KMS-11 (cell line): ENCODE results near the gene GGT6.

Experiments used
- H2AFZ ChIP-seq: fragments of 200-600 bp; sonication (generic); 2 replicates; pipeline ENCODE4 v1.6.1; 2016; ENCODE audit warnings: antibody characterized with exemption, mixed run types, low read depth
- H3K27ac ChIP-seq: fragments of 200-600 bp; sonication (generic); 2 replicates; pipeline ENCODE4 v1.6.1; 2016; ENCODE audit warnings: mild to moderate bottlenecking, mixed run types
- H3K27me3 ChIP-seq: fragments of 200-600 bp; sonication (generic); 2 replicates; pipeline ENCODE4 v1.6.1; 2017; ENCODE audit warnings: mild to moderate bottlenecking, low read depth, mixed run types, moderate library complexity; ENCODE audit not compliant: insufficient read depth
- H3K36me3 ChIP-seq: fragments of 200-600 bp; sonication (generic); 2 replicates; pipeline ENCODE4 v1.6.1; 2017; ENCODE audit warnings: mild to moderate bottlenecking, mixed run types; ENCODE audit not compliant: insufficient read depth
- H3K4me1 ChIP-seq: fragments of 200-600 bp; sonication (generic); 2 replicates; pipeline ENCODE4 v1.6.1; 2016; ENCODE audit warnings: mild to moderate bottlenecking, low read depth, mixed run types; ENCODE audit not compliant: poor library complexity, severe bottlenecking
- H3K4me2 ChIP-seq: fragments of 200-600 bp; sonication (generic); 2 replicates; pipeline ENCODE4 v1.7.0; 2016; ENCODE audit warnings: mild to moderate bottlenecking, mixed run types
- H3K4me3 ChIP-seq: fragments of 200-600 bp; sonication (generic); IDR thresholded peaks from 2 replicates; pipeline ENCODE4 v1.6.1; 2017; ENCODE audit warnings: low read depth, low read length, mixed read lengths; ENCODE audit not compliant: insufficient read depth
- H3K79me2 ChIP-seq: fragments of 200-600 bp; sonication (generic); 2 replicates; pipeline ENCODE4 v1.6.1; 2016; ENCODE audit warnings: low read depth, mixed run types; ENCODE audit not compliant: insufficient read depth
- H3K9ac ChIP-seq: fragments of 200-600 bp; sonication (generic); 2 replicates; pipeline ENCODE4 v1.6.1; 2016; ENCODE audit warnings: mild to moderate bottlenecking, mixed run types
- H4K20me1 ChIP-seq: fragments of 200-600 bp; sonication (generic); 2 replicates; pipeline ENCODE4 v1.6.1; 2016; ENCODE audit warnings: mild to moderate bottlenecking, mixed run types; ENCODE audit not compliant: insufficient read depth
- TF ChIP-seq, protein P1 (sequence below): fragments of 200-600 bp; sonication (generic); conservative IDR thresholded peaks from 2 replicates; pipeline ENCODE4 v1.6.1; 2017; ENCODE audit warnings: low read depth, mild to moderate bottlenecking, antibody characterized with exemption, low read length, moderate library complexity, mixed read lengths

GGT6 gene

DNA sequence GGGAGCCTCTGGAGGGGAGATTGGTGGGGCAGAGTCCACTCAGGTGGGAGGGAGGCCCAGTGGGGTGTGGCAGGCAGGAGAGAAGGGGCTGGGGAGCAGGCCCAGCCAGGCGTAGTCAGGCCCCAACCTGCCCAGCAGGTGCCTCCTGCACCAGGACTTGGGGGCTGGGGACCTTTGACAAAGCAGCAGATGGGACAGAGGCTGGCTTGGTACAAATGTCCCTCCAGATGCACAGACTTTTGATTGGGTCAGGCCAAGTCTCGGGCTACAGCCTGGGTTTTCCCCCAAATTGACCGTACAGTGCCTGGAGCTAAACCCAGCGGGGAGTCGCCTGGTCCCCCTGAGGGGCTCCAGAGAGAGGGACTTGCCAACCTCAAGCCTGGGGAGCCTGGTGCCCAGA is 411 bp downstream of the GGT6 start:
- TF ChIP-seq, protein P1, sequence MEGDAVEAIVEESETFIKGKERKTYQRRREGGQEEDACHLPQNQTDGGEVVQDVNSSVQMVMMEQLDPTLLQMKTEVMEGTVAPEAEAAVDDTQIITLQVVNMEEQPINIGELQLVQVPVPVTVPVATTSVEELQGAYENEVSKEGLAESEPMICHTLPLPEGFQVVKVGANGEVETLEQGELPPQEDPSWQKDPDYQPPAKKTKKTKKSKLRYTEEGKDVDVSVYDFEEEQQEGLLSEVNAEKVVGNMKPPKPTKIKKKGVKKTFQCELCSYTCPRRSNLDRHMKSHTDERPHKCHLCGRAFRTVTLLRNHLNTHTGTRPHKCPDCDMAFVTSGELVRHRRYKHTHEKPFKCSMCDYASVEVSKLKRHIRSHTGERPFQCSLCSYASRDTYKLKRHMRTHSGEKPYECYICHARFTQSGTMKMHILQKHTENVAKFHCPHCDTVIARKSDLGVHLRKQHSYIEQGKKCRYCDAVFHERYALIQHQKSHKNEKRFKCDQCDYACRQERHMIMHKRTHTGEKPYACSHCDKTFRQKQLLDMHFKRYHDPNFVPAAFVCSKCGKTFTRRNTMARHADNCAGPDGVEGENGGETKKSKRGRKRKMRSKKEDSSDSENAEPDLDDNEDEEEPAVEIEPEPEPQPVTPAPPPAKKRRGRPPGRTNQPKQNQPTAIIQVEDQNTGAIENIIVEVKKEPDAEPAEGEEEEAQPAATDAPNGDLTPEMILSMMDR: no peak
- Histone ChIP-seq H4K20me1 (no peaks in the 10 kb centered on the region), H3K9ac (no peak overlapping the region), H3K27me3 (no peaks in the 10 kb centered on the region), H3K79me2 (peaks cover 1% of the 10 kb centered on the region; the same call in 1 of the 2 replicates), H3K36me3 (no peaks in the 10 kb centered on the region), H3K4me3 (no peak overlapping the region), H2AFZ (no peak overlapping the region), H3K4me1 (peaks cover 12% of the 10 kb centered on the region), H3K27ac (no peak overlapping the region), H3K4me2 (no peak overlapping the region)

DNA sequence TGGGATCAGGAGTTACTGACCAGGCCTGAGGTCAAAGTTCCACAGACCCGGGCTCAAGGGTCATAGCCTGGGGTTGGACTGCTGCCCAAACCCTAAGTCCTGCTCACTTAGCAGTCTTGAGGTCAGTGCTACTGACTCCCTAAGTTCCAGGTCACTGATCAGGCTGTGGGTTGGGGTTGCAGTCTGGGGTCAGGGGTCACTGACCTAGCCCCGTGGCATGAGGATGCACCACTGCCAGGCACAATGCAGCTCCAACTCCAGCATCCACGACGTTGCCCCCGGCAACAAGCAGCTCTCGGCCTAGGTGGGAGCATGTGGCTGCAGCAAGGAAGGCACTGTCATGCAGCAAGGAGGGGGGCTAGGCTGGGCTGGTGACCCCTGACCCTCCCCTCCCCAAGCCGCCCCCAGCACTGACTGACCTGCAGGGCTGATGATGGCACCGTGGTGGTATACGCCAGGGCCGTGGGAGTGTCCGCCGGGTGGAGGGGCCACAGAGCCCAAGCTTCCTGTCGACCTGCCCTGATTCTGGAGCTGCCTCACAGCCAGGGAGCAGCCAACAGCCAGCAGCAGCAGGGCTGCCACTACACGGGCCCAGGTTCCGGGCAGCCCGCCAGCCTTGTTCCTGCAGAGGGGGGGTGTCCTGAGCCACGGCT is 1.1 kb downstream of the GGT6 start:
- TF ChIP-seq, protein P1: no peak
- Histone ChIP-seq H3K4me1 (peaks cover 12% of the 10 kb centered on the region), H2AFZ (no peak overlapping the region), H3K4me3 (no peak overlapping the region), H3K4me2 (no peak overlapping the region), H4K20me1 (no peaks in the 10 kb centered on the region), H3K9ac (no peak overlapping the region), H3K36me3 (no peaks in the 10 kb centered on the region), H3K79me2 (peaks cover 8% of the 10 kb centered on the region), H3K27ac (no peak overlapping the region), H3K27me3 (no peaks in the 10 kb centered on the region)

DNA sequence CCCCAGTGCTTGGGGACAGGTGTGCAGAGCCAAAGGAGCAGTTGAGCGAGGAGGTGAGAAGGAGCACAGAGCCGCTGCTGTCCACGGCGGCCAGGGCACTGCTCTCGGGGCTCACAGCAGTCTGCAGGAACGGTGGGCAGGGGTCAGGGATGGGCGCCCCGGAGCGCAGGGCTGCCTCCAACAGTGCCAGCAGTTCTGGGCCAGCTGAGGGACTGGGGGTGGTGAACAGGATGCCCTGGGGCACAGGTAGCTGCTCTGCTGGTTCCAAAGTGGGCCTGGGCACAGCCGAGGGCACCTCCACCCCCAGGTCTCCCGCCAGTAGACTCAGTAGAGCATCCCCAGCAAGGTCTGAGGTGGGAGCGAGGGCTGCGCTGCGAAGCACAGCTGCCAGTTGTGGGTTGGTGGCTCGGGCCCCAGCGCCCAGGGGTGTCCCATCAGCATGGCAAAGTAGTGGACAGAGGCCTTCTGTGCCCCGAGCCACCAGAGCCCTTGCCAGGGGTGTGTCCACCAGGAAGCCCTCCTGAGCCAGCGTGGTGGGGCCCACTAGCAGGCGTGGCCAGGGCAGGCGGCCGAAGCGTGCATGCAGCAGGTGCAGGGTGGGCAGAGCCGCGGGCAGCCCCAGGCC is 1.9 kb downstream of the GGT6 start:
- TF ChIP-seq, protein P1: no peak
- no peak overlapping the region for H3K4me3 ChIP-seq
- peaks cover 15% of the 10 kb centered on the region for H3K4me1 ChIP-seq
- no peaks in the 10 kb centered on the region for H3K27me3 ChIP-seq
- no peaks in the 10 kb centered on the region for H3K36me3 ChIP-seq
- no peak overlapping the region for H3K4me2 ChIP-seq
- H3K79me2 ChIP-seq: peaks cover 16% of the 10 kb centered on the region
- H4K20me1 ChIP-seq: no peaks in the 10 kb centered on the region
- H3K27ac ChIP-seq: no peak overlapping the region
- no peak overlapping the region for H2AFZ ChIP-seq
- no peak overlapping the region for H3K9ac ChIP-seq

DNA sequence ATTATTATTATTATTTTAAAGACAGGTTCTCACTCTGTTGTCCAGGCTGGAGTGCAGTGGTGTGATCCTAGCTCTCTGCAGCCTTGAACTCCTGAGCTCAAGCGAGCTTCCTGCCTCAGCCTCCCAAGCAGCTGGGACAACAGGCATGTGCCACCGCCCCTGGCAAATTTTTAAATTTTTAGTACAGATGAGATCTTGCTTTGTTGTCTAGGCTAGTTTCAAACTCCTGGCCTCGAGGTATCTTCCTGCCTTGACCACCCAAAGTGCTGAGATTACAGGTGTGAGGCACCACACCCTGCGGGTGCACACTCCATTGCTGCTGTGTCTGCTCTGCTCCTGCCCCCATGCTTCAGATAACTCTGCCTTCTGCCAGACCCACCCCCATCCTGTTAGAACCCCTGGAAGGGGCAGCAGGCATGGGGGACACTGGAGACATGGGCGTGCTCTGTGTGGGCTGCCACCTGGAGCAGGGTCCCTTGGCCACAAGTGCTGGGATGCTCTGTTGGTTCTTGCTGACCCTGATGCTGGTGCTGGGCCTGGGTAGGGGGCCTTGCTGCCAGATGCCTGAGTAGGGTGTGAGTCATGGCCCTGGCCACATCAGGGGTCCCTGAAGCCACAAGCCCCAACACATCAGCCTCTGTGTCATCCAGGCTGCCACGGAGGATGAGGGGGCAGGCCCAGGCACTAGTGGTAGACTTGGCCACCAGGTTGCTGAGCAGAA is 2.6 kb downstream of the GGT6 start:
- Histone ChIP-seq H3K4me3 (no peak overlapping the region), H3K9ac (no peak overlapping the region), H3K27me3 (no peaks in the 10 kb centered on the region), H3K4me2 (no peak overlapping the region), H4K20me1 (no peaks in the 10 kb centered on the region), H3K4me1 (peaks cover 15% of the 10 kb centered on the region), H2AFZ (no peak overlapping the region), H3K79me2 (peaks cover 20% of the 10 kb centered on the region), H3K27ac (no peak overlapping the region), H3K36me3 (no peaks in the 10 kb centered on the region)
- TF ChIP-seq, protein P1: no peak
